Astrocyte (in vitro differentiated cells and primary cell): ENCODE results near the gene ISLR. TPM values are rescaled to one million over a fixed set of nuclear protein-coding genes. Genes with fewer than 3 reads are reported as not detected.

Source experiments
- DNase-seq: peaks from one replicate; pipeline ENCODE4 v3.0.0-alpha.2; 2010; ENCODE audit warnings: low read depth
- FAIRE-seq: peaks from 2 replicates; lab custom pipeline; 2011; peaks lifted over from hg19 to GRCh38; lab: Jason Lieb, UNC
- H2AFZ ChIP-seq: 2 replicates; pipeline ENCODE4 v1.6.0; 2012; ENCODE audit warnings: low read depth, low read length, inconsistent platforms
- H3K27ac ChIP-seq: 2 replicates; pipeline ENCODE4 v1.5.1; 2011; ENCODE audit warnings: low read depth, low read length, inconsistent platforms
- H3K27me3 ChIP-seq: 2 replicates; pipeline ENCODE4 v1.6.0; 2011; ENCODE audit warnings: low read length, inconsistent platforms; ENCODE audit not compliant: insufficient read depth
- H3K36me3 ChIP-seq: 2 replicates; pipeline ENCODE4 v1.5.1; 2011; ENCODE audit warnings: low read length, inconsistent platforms; ENCODE audit not compliant: insufficient read depth
- H3K4me1 ChIP-seq: 2 replicates; pipeline ENCODE4 v1.5.1; 2011; ENCODE audit warnings: low read length, inconsistent platforms; ENCODE audit not compliant: insufficient read depth
- H3K4me2 ChIP-seq: 2 replicates; pipeline ENCODE4 v1.6.0; 2012; ENCODE audit warnings: low read length, inconsistent platforms
- H3K4me3 ChIP-seq: 2 replicates; pipeline ENCODE4 v1.5.1; 2011; ENCODE audit warnings: low read depth, mild to moderate bottlenecking, low read length, inconsistent platforms; ENCODE audit not compliant: insufficient read depth
- H3K79me2 ChIP-seq: 2 replicates; pipeline ENCODE4 v1.6.0; 2012; ENCODE audit warnings: mild to moderate bottlenecking, low read length, inconsistent platforms; ENCODE audit not compliant: insufficient read depth
- H3K9ac ChIP-seq: 2 replicates; pipeline ENCODE4 v1.6.0; 2012; ENCODE audit warnings: mild to moderate bottlenecking, low read length, inconsistent platforms
- H3K9me3 ChIP-seq: 2 replicates; pipeline ENCODE4 v1.5.1; 2012; ENCODE audit warnings: low read depth, mild to moderate bottlenecking, low read length, inconsistent platforms; ENCODE audit not compliant: insufficient read depth
- H4K20me1 ChIP-seq: 2 replicates; pipeline ENCODE4 v1.6.0; 2012; ENCODE audit warnings: low read length, inconsistent platforms; ENCODE audit not compliant: insufficient read depth
- H3K27ac Mint-ChIP-seq: one replicate; pipeline ENCODE4 v1.8.0; 2021; ENCODE audit warnings: mild to moderate bottlenecking, mixed read lengths; ENCODE audit not compliant: unreplicated experiment
- H3K27me3 Mint-ChIP-seq: one replicate; pipeline ENCODE4 v1.8.0; 2021; ENCODE audit warnings: low read depth, mixed read lengths; ENCODE audit not compliant: unreplicated experiment
- H3K36me3 Mint-ChIP-seq: one replicate; pipeline ENCODE4 v1.8.0; 2021; ENCODE audit warnings: low read depth, mixed read lengths; ENCODE audit not compliant: unreplicated experiment
- H3K4me1 Mint-ChIP-seq: one replicate; pipeline ENCODE4 v1.8.0; 2021; ENCODE audit warnings: low read depth, mixed read lengths; ENCODE audit not compliant: unreplicated experiment
- H3K4me3 Mint-ChIP-seq: one replicate; pipeline ENCODE4 v1.8.0; 2021; ENCODE audit warnings: mild to moderate bottlenecking, moderate library complexity, mixed read lengths; ENCODE audit not compliant: unreplicated experiment
- H3K9me3 Mint-ChIP-seq: one replicate; pipeline ENCODE4 v1.8.0; 2021; ENCODE audit warnings: mild to moderate bottlenecking, mixed read lengths; ENCODE audit not compliant: unreplicated experiment
- EZH2 ChIP-seq: IDR thresholded peaks from 2 replicates; pipeline ENCODE4 v1.6.1; 2012; ENCODE audit warnings: mild to moderate bottlenecking, low read length, inconsistent platforms; ENCODE audit not compliant: insufficient read depth
- total RNA-seq: library from RNA; stranded (reverse); gene quantifications from 2 replicates; pipeline ENCODE4 v1.2.1, GENCODE V29; 2021
- TF ChIP-seq, protein P1 (sequence below): IDR thresholded peaks from 2 replicates; pipeline ENCODE4 v1.5.1; 2011; ENCODE audit warnings: low read depth, mild to moderate bottlenecking, inconsistent platforms, low read length, moderate library complexity; ENCODE audit not compliant: insufficient read depth

ISLR gene
- total RNA-seq, 1 donor from 2014 or later = 1.6 TPM

DNA sequence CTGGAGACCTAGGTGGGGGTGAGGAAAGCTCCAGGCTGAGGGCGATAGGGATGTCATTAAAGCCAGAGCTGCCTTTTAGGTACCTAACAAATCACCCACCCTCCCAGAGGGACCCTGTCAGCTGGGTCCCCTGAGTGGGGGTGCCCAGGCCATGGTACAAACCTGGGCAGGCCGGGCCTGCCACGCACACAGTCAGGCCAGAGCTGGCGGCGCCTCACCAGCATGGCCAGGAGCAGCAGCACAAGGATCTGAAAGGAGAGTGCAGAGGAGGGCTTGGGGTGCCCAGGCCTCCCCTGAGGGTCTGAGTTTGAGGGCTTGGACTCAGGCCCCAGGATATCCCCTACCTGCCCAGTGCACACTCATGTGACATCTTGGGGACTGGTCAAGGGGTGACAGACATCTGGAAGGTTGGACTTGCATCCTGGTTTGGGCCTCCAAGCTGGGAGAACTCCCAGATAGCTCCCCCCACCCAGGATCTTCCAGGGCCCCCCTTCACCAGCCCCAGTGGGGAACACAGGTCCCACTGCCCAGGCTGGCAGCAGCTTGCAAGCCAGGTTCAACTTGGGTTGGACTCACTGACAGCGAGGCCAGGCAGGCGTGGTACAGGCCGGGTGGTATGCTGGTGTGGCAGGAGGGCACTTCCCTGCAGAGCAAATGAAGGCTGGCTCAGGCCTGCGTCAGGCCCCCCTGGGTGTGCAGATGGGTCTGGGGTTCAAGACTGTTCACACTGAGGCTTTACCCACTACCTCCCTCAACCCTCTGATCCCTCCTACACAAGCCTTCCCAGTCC is 23.9 kb downstream of the ISLR start:
- Mint-ChIP-seq H3K4me1 (peaks cover 37% of the 10 kb centered on the region), H3K36me3 (peaks cover 5% of the 10 kb centered on the region), H3K27ac (no peak overlapping the region), H3K4me3 (no peak overlapping the region), H3K9me3 (no peaks in the 10 kb centered on the region), H3K27me3 (peaks cover 15% of the 10 kb centered on the region)
- H3K4me2 ChIP-seq = no peak overlapping the region
- H3K9me3 ChIP-seq = no peaks in the 10 kb centered on the region
- FAIRE-seq (no peak), DNase-seq (no peak)
- no peak overlapping the region for H2AFZ ChIP-seq
- TF ChIP-seq, protein P1, sequence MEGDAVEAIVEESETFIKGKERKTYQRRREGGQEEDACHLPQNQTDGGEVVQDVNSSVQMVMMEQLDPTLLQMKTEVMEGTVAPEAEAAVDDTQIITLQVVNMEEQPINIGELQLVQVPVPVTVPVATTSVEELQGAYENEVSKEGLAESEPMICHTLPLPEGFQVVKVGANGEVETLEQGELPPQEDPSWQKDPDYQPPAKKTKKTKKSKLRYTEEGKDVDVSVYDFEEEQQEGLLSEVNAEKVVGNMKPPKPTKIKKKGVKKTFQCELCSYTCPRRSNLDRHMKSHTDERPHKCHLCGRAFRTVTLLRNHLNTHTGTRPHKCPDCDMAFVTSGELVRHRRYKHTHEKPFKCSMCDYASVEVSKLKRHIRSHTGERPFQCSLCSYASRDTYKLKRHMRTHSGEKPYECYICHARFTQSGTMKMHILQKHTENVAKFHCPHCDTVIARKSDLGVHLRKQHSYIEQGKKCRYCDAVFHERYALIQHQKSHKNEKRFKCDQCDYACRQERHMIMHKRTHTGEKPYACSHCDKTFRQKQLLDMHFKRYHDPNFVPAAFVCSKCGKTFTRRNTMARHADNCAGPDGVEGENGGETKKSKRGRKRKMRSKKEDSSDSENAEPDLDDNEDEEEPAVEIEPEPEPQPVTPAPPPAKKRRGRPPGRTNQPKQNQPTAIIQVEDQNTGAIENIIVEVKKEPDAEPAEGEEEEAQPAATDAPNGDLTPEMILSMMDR = no peak
- TF ChIP-seq EZH2 = no peak
- peak overlapping the region; percentile 15 for H3K9ac ChIP-seq
- H4K20me1 ChIP-seq = no peaks in the 10 kb centered on the region
- no peaks in the 10 kb centered on the region for H3K27me3 ChIP-seq
- peaks cover 66% of the 10 kb centered on the region for H3K4me1 ChIP-seq
- no peak overlapping the region for H3K4me3 ChIP-seq
- no peaks in the 10 kb centered on the region for H3K36me3 ChIP-seq
- H3K79me2 ChIP-seq = no peaks in the 10 kb centered on the region
- H3K27ac ChIP-seq = peak overlapping the region; percentile 53

DNA sequence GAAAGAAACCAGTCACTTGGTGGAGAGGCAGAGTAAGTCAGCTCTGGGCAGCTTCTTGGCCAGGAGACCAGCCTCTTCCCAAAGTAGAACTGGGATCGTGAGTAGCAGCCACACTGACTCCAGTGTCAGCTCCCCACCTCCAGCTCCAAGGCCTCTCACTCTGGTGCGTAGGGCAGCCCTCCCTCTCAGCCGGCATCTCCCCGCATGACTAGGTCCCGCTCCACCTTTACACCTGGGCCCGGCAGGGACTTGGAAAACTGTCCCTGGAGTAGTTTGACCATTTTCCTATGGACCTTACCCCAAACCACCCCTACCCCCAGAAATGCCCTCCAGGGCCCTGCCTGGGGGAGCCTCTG is 25.8 kb downstream of the ISLR start:
- no peak overlapping the region for H3K27ac ChIP-seq
- no peaks in the 10 kb centered on the region for H3K27me3 ChIP-seq
- no peaks in the 10 kb centered on the region for H3K9me3 Mint-ChIP-seq
- H3K4me2 ChIP-seq = no peak overlapping the region
- H3K27ac Mint-ChIP-seq = no peak overlapping the region
- no peak overlapping the region for H3K4me3 Mint-ChIP-seq
- H3K79me2 ChIP-seq = no peaks in the 10 kb centered on the region
- H3K4me1 Mint-ChIP-seq = peaks cover 36% of the 10 kb centered on the region
- peaks cover 15% of the 10 kb centered on the region for H3K27me3 Mint-ChIP-seq
- no peak overlapping the region for H3K9ac ChIP-seq
- no peaks in the 10 kb centered on the region for H3K9me3 ChIP-seq
- no peaks in the 10 kb centered on the region for H4K20me1 ChIP-seq
- H3K36me3 ChIP-seq = no peaks in the 10 kb centered on the region
- no peak overlapping the region for H2AFZ ChIP-seq
- no peak for DNase-seq
- no peak overlapping the region for H3K4me3 ChIP-seq
- peaks cover 67% of the 10 kb centered on the region for H3K4me1 ChIP-seq
- FAIRE-seq = no peak
- TF ChIP-seq, protein P1 = no peak
- no peak for TF ChIP-seq EZH2
- H3K36me3 Mint-ChIP-seq = peaks cover 5% of the 10 kb centered on the region

DNA sequence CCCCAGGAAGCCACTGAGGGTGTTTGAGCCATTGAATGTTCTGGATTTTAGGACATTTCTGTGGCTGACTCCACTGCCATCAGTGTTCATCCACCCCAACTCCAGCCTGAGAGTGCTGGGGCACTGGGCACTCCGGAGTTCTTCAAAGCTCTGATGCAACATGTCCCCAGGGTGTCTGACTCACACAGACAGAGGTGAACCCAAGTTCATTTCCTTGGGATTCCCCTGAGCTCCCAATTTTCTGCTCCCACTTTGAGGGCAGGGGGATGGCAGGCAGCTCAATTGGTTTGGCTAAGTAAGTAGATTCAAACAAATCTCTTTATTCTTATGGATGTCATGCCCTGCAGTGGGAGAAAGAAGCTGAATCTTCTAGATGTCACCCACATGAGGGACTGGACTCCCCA is 26.9 kb downstream of the ISLR start:
- Mint-ChIP-seq H3K9me3 (peaks cover 2% of the 10 kb centered on the region), H3K36me3 (peaks cover 5% of the 10 kb centered on the region), H3K27ac (no peak overlapping the region), H3K27me3 (peaks cover 23% of the 10 kb centered on the region), H3K4me3 (no peak overlapping the region), H3K4me1 (peaks cover 34% of the 10 kb centered on the region)
- H4K20me1 ChIP-seq = no peaks in the 10 kb centered on the region
- FAIRE-seq (no peak), DNase-seq (peak; percentile 75)
- peak overlapping the region; percentile 74 for H3K27ac ChIP-seq
- peak overlapping the region; percentile 64 for H3K4me2 ChIP-seq
- no peaks in the 10 kb centered on the region for H3K79me2 ChIP-seq
- peak overlapping the region; percentile 20 for H3K4me3 ChIP-seq
- no peak overlapping the region for H2AFZ ChIP-seq
- H3K27me3 ChIP-seq = no peaks in the 10 kb centered on the region
- TF ChIP-seq EZH2 = no peak
- TF ChIP-seq, protein P1 = no peak
- peak overlapping the region; percentile 59 for H3K9ac ChIP-seq
- H3K9me3 ChIP-seq = no peaks in the 10 kb centered on the region
- peaks cover 69% of the 10 kb centered on the region for H3K4me1 ChIP-seq
- no peaks in the 10 kb centered on the region for H3K36me3 ChIP-seq
